GM12878 (cell line): Measurements from ENCODE around the gene SYK. TPM values are rescaled to one million over a fixed set of nuclear protein-coding genes. Genes with fewer than 3 reads are reported as not detected.

Source experiments
- ATAC-seq: fragments of 200-7000 bp; cut with Tn5 transposase; 3 replicates; pipeline ENCODE4 v1.9.1; 2020; ENCODE audit warnings: mild to moderate bottlenecking, moderate library complexity
- BruUV-seq: library from RNA; stranded (reverse); fragments of 400-500 nt; replicated peaks from 2 replicates; lab custom pipeline; 2021; lab: Mats Ljungman, UMichigan
- CTCF ChIA-PET: fragments of 300-600 bp; sonication (Branson Sonifier 250); formaldehyde crosslinking; extraction: SDS; loops from one replicate; lab custom pipeline; 2021; ENCODE audit warnings: inconsistent platforms; lab: Yijun Ruan, JAX
- POLR2A ChIA-PET: fragments of 350-600 bp; formaldehyde crosslinking; extraction: SDS; loops from one replicate; lab custom pipeline; 2021; ENCODE audit warnings: inconsistent platforms; lab: Charles Lee
- RAD21 ChIA-PET: fragments of 300-600 bp; sonication (Branson Sonifier 250); formaldehyde crosslinking; loops from one replicate; lab custom pipeline; 2023; ENCODE audit warnings: antibody characterized with exemption; ENCODE audit not compliant: unreplicated experiment; lab: Charles Lee
- SMC1A ChIA-PET: fragments of 300-600 bp; sonication (Branson Sonifier 250); formaldehyde crosslinking; loops from one replicate; lab custom pipeline; 2023; ENCODE audit not compliant: unreplicated experiment, uncharacterized antibody; lab: Charles Lee
- DNase-seq: peaks from one replicate; pipeline ENCODE4 v3.0.0-alpha.2; 2011; ENCODE audit warnings: low read depth, low spot score
- FAIRE-seq: peaks from 3 replicates; lab custom pipeline; 2011; peaks lifted over from hg19 to GRCh38; lab: Jason Lieb, UNC
- H2AFZ ChIP-seq: 2 replicates; pipeline ENCODE4 v1.6.0; 2011; ENCODE audit warnings: low read depth, low read length, control low read depth; ENCODE audit not compliant: control insufficient read depth
- H3K27ac ChIP-seq: 2 replicates; pipeline ENCODE4 v1.5.1; 2011; ENCODE audit warnings: control low read depth; ENCODE audit not compliant: control insufficient read depth, insufficient read depth
- H3K27me3 ChIP-seq, 2 experiments: replicated peaks in 1 of 2; 2 replicates each; pipeline versions ENCODE4 v1.6.0 to v1.6.1; 2011; ENCODE audit warnings: low read length in 1 of 2; ENCODE audit not compliant: control insufficient read depth in 2 of 2, insufficient read depth in 2 of 2
- H3K36me3 ChIP-seq, 2 experiments: 2 replicates each; pipeline ENCODE4 v1.5.1; 2011; ENCODE audit warnings: low read length in 1 of 2; ENCODE audit not compliant: control insufficient read depth in 2 of 2, insufficient read depth in 2 of 2
- H3K4me1 ChIP-seq: 2 replicates; pipeline ENCODE4 v1.6.1; 2011; ENCODE audit warnings: mild to moderate bottlenecking, low read length, moderate library complexity, mixed read lengths; ENCODE audit not compliant: control insufficient read depth, insufficient read depth
- H3K4me2 ChIP-seq: 2 replicates; pipeline ENCODE4 v1.6.0; 2011; ENCODE audit warnings: control low read depth; ENCODE audit not compliant: control insufficient read depth, insufficient read depth
- H3K4me3 ChIP-seq: fragments of 200-600 bp; sonication (generic); 2 replicates; pipeline ENCODE4 v1.5.1; 2016
- H3K79me2 ChIP-seq: 2 replicates; pipeline ENCODE4 v1.6.0; 2011; ENCODE audit warnings: low read length; ENCODE audit not compliant: control insufficient read depth, insufficient read depth
- H3K9ac ChIP-seq: 2 replicates; pipeline ENCODE4 v1.8.0; 2011; ENCODE audit warnings: low read length, control low read depth, mixed read lengths; ENCODE audit not compliant: control insufficient read depth, insufficient read depth
- H3K9me3 ChIP-seq: replicated peaks from 3 replicates; pipeline ENCODE4 v1.5.1; 2011; ENCODE audit warnings: mild to moderate bottlenecking, low read length; ENCODE audit not compliant: control insufficient read depth, insufficient read depth
- H4K20me1 ChIP-seq: 2 replicates; pipeline ENCODE4 v1.6.0; 2011; ENCODE audit not compliant: control insufficient read depth, insufficient read depth
- ATF3 ChIP-seq: IDR thresholded peaks from 2 replicates; pipeline ENCODE4 v1.6.1; 2011; ENCODE audit warnings: low read depth, mild to moderate bottlenecking, low read length, moderate library complexity, borderline replicate concordance; ENCODE audit errors: extremely low read depth
- CBX3 ChIP-seq: fragments of 200-600 bp; sonication (generic); IDR thresholded peaks from 2 replicates; pipeline ENCODE4 v1.6.1; 2016; ENCODE audit warnings: low read depth, borderline replicate concordance
- DPF2 ChIP-seq: fragments of 450-650 bp; IDR thresholded peaks from 2 replicates; pipeline ENCODE4 v1.6.1; 2017; ENCODE audit warnings: mild to moderate bottlenecking
- ESRRA ChIP-seq: IDR thresholded peaks from 2 replicates; pipeline ENCODE4 v1.6.1; 2012; ENCODE audit warnings: mild to moderate bottlenecking, low read length, improper control_type of control experiment
- MTA3 ChIP-seq: IDR thresholded peaks from 2 replicates; pipeline ENCODE4 v1.6.1; 2012; ENCODE audit warnings: low read length, inconsistent platforms, borderline replicate concordance
- NR2C2 ChIP-seq: IDR thresholded peaks from 2 replicates; pipeline ENCODE4 v1.6.1; 2011; ENCODE audit warnings: borderline replicate concordance, low read depth; ENCODE audit not compliant: control insufficient read depth, insufficient read length
- NR2F1 ChIP-seq: fragments of 450-650 bp; conservative IDR thresholded peaks from 2 replicates; pipeline ENCODE4 v1.6.1; 2017; ENCODE audit warnings: mild to moderate bottlenecking
- NRF1 ChIP-seq: conservative IDR thresholded peaks from 2 replicates; pipeline ENCODE4 v1.6.1; 2011; ENCODE audit warnings: mild to moderate bottlenecking, low read depth, low read length, improper control_type of control experiment
- SREBF2 ChIP-seq: IDR thresholded peaks from 2 replicates; pipeline ENCODE4 v1.6.1; 2012; ENCODE audit warnings: mild to moderate bottlenecking, low read length
- TAF1 ChIP-seq: IDR thresholded peaks from 2 replicates; pipeline ENCODE4 v1.6.1; 2011; ENCODE audit warnings: mild to moderate bottlenecking, low read depth, low read length, borderline replicate concordance
- WGBS: methylation state at CpG from one replicate; pipeline ENCODE4 v1.1.6; 2016; ENCODE audit warnings: low lambda C conversion rate; ENCODE audit not compliant: insufficient replicate concordance, insufficient coverage; ENCODE audit errors: missing lambda C conversion rate; 5-methylcytosine and 5-hydroxymethylcytosine counted together
- in situ Hi-C: fragments of 300-500 bp; cut with MboI; formaldehyde crosslinking; loops from 9 replicates; pipeline ENCODE4 v1.14.3; 2018; ENCODE audit warnings: mixed read lengths
- intact Hi-C: fragments of 100-400 bp; cut with micrococcal nuclease; formaldehyde crosslinking; loops from one replicate; pipeline ENCODE4 v1.14.2; 2022; ENCODE audit not compliant: unreplicated experiment
- polyA plus RNA-seq, 11 experiments: library from polyadenylated mRNA; depleted of rRNA in 4 of 11; unstranded in 6 of 11; stranded (reverse) in 5 of 11; fragments of >200 nt; fragmentation: Nextera tagmentation in 4 of 11; fragmentation: Illumina TruSeq in 1 of 11; extraction: Ambion mirVana in 4 of 11; extraction: Trizol in 1 of 11; gene quantifications; 1 replicate in 1 of 11; 2 replicates in 10 of 11; pipeline versions ENCODE4 v1.2.1 to v1.2.3, GENCODE V29; 2011 to 2016; ENCODE audit warnings: inconsistent platforms in 2 of 11, missing spikeins in 2 of 11, low read depth in 1 of 11
- total RNA-seq, 4 experiments: library from RNA; depleted of rRNA in 3 of 4; stranded (reverse); fragments of >200 nt in 3 of 4; fragmentation: Illumina TruSeq in 1 of 4; extraction: Trizol in 1 of 4; gene quantifications; 2 replicates each; pipeline versions ENCODE4 v1.2.1 to v1.2.3, GENCODE V29; 2013 to 2021
- TF ChIP-seq, protein P1 (sequence below): IDR thresholded peaks from 2 replicates; pipeline ENCODE4 v1.6.1; 2012; ENCODE audit warnings: low read depth, low read length, improper control_type of control experiment

The SYK gene
- total and polyA plus RNA-seq, 10 of the 15 experiments (the other 5 are each of a cell fraction or from before 2014, with no cell fraction given): 6.5 to 135 (median 68.8) TPM

DNA sequence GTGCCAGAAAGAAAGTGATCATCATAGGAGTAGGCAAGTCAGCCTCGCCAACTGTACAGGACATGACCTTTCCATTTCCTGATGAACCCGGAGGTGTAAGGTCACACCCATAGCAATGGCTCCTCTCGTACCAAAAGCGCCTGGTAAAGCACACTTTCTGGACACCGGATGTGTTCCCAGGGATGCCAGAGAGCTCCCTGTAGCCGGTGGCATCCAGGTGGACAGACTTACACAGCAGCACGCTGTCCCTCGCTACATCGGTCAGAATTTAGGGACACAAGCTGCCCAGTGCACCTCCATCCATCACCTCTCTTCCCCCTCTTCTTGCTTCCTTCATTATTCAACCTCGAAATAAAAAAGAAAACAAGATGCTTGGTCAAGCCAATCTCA is 105.4 kb downstream of the SYK start:
- ATAC-seq (no peak), FAIRE-seq (no peak), DNase-seq (no peak)
- Histone ChIP-seq H3K27me3 (no peaks in the 10 kb centered on the region; a peak in 1 of 4 replicates), H3K79me2 (no peaks in the 10 kb centered on the region)
- POLR2A ChIA-PET: no interaction called here
- intact Hi-C loops: no loop called here
- CTCF ChIA-PET: interaction anchor here (3.1 kb wide), 1 partner anchor 8 kb away, joined by 11 read pairs; no protein-coding TSS in a partner anchor
- no peak for TF ChIP-seq SREBF2
- no peak for TF ChIP-seq NR2C2
- no peak for TF ChIP-seq DPF2
- TF ChIP-seq CBX3: no peak
- TF ChIP-seq ATF3: no peak
- no peak for TF ChIP-seq ESRRA
- TF ChIP-seq MTA3: no peak
- no peak for TF ChIP-seq TAF1
- no peak for TF ChIP-seq NRF1
- TF ChIP-seq NR2F1: no peak
- TF ChIP-seq, protein P1, sequence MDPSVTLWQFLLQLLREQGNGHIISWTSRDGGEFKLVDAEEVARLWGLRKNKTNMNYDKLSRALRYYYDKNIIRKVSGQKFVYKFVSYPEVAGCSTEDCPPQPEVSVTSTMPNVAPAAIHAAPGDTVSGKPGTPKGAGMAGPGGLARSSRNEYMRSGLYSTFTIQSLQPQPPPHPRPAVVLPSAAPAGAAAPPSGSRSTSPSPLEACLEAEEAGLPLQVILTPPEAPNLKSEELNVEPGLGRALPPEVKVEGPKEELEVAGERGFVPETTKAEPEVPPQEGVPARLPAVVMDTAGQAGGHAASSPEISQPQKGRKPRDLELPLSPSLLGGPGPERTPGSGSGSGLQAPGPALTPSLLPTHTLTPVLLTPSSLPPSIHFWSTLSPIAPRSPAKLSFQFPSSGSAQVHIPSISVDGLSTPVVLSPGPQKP: no peak
- TF ChIP-seq, all 136 proteins: peak for 0
- no peaks in the 10 kb centered on the region for H4K20me1 ChIP-seq
- H3K9me3 ChIP-seq: no peaks in the 10 kb centered on the region
- peaks cover 8% of the 10 kb centered on the region for H3K4me1 ChIP-seq
- 52% methylated on average over 10 of the region's 10 CpGs for WGBS
- BruUV-seq: no TSS peak
- ChIA-PET RAD21 (no interaction called here), SMC1A (interaction anchor here (1.6 kb wide), 1 partner anchor 8 kb away, joined by 5 read pairs; no protein-coding TSS in a partner anchor)
- no peak overlapping the region for H2AFZ ChIP-seq
- H3K9ac ChIP-seq: no peak overlapping the region
- in situ Hi-C loops: no loop called here
- H3K27ac ChIP-seq: no peak overlapping the region
- H3K4me3 ChIP-seq: no peak overlapping the region
- H3K4me2 ChIP-seq: no peak overlapping the region
- H3K36me3 ChIP-seq: no peaks in the 10 kb centered on the region
